Mucosa of gallbladder (tissue), 1 donor: ENCODE measurements around the gene ALOX15B. TPM values are rescaled to one million over a fixed set of nuclear protein-coding genes. Genes with fewer than 3 reads are reported as not detected.

Experiments
- DNase-seq: peaks from one replicate; pipeline ENCODE4 v3.0.0-alpha.2; 2020; ENCODE audit warnings: low spot score
- total RNA-seq: library from RNA; stranded (reverse); gene quantifications from one replicate; pipeline ENCODE4 v1.2.1, GENCODE V29; 2021
- donor health status: DM: no; HTN: no; CAD: no.

The ALOX15B gene, protein sequence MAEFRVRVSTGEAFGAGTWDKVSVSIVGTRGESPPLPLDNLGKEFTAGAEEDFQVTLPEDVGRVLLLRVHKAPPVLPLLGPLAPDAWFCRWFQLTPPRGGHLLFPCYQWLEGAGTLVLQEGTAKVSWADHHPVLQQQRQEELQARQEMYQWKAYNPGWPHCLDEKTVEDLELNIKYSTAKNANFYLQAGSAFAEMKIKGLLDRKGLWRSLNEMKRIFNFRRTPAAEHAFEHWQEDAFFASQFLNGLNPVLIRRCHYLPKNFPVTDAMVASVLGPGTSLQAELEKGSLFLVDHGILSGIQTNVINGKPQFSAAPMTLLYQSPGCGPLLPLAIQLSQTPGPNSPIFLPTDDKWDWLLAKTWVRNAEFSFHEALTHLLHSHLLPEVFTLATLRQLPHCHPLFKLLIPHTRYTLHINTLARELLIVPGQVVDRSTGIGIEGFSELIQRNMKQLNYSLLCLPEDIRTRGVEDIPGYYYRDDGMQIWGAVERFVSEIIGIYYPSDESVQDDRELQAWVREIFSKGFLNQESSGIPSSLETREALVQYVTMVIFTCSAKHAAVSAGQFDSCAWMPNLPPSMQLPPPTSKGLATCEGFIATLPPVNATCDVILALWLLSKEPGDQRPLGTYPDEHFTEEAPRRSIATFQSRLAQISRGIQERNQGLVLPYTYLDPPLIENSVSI
- total RNA-seq = 14.0 TPM

DNA sequence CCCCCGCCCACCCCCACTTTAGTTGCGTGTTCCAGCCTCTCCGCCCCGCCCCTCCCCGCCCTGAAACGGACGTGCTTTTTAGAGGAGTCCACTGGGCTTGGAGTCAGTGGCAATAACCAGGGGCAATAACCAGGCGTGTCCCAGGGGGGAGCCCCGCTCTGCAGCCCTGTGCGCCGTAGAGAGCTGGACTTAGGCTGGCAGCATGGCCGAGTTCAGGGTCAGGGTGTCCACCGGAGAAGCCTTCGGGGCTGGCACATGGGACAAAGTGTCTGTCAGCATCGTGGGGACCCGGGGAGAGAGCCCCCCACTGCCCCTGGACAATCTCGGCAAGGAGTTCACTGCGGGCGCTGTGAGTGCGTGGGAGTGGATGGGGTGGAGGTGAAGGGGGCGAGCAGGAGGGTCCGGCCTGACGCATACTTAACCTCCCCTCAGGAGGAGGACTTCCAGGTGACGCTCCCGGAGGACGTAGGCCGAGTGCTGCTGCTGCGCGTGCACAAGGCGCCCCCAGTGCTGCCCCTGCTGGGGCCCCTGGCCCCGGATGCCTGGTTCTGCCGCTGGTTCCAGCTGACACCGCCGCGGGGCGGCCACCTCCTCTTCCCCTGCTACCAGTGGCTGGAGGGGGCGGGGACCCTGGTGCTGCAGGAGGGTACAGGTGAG lies at the start of gene ALOX15B:
TSS of gene ALOX15B (plus strand) at position 106 of the 657 bp plus-strand sequence. CDS start at position 203, 97 bp downstream.
- DNase-seq = no peak

DNA sequence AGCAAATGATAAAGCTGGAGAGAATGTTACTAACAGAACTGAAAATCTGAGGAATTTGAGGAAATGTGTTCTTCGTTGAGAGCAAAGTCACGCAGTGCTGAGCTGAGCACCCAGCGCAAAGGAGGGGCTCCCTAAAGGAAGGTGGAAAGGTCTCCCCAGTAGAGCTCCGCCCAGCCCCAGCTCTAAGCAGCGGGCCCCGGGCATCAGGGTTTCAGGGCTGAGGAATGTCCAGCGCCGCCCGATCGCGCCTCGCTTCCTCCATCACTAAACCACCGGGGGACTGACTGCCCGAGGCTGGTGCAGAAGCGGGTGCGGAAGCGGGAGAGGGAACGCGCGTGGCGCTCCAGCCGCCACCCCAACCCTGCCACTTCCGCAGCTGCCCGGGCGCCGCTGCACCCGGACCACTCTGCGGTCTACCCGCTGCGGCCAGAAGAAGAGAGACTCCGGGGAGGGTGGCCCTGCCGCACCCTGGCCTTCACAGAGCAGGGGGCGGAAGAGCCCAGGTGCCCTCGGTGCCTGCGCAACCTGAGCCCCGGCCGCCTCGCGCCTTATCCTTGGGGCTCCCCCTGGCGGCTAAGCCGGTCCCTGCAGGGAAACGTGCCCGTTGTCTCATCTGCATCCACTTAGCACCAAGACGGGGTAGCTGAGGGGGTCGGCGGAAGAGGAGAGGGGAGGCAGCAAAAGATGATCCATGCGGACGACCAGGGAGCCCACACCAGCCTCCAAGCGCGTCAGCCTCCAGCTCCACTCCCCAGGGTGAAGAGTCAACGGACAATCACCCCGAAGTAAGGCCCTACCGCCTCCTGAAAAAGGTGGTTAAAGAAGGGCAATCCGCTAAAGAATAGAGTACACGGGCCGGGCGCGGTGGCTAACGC lies 48.8 kb upstream of the ALOX15B start:
- DNase-seq = peak; percentile 89

GRCh38 chr17:7992516-7992915 lies 46.3 kb upstream of the ALOX15B start:
- DNase-seq = no peak

DNA sequence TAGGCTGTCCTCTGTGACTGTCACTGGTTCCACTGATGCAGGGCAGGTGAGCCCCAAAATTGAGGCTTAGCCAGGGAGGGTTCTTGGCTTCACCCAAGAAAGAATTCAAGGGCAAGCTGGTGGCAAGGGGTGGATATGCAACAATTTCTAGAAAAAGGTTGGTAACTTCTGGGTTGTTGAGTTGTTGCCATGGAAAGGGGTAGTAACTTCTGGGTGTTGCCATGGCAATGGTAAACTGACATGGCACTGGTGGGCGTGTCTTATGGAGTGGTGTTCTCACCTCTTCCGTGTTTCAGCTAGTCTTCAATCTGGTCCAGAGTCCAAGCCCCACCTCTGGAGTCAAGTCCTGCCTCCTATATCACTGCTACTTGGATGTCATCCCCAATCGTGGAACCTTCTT lies 45.9 kb upstream of the ALOX15B start:
- DNase-seq = no peak

DNA sequence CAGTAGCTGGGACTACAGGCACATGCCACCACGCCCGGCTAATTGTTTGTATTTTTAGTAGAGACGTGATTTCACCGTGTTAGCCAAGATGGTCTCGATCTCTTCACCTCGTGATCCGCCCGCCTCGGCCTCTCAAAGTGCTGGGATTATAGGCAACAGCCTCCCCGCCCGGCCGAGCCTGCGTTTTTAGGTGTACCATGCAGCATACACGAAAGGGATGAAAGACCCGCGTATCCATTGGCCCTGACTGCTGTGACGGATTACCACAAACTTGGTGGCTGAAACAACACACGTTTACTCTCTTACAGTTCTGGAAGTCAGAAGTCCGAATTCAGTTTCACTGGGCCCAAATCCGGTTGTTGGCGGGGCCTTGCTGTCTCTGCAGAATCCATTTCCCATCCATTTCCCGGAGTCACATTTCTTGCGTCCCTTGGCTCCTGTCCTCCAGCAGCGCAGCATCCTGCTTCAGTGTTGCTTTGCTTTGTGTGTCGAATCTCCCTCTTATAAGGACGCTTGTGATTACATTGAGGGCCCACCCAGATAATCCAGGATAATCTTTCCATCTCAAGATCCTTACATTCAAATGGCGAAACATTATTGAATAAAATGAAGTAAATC lies 44.8 kb upstream of the ALOX15B start:
- no peak for DNase-seq

GRCh38 chr17:7995724-7996123 lies 43.1 kb upstream of the ALOX15B start:
- no peak for DNase-seq

- no peak for DNase-seq
Measured at GRCh38 chr17:7997186-7997585, 41.7 kb upstream of the ALOX15B start.

- DNase-seq = no peak
Measured at GRCh38 chr17:8001976-8002720, 36.7 kb upstream of the ALOX15B start, which contains the start of gene GUCY2D. Gene GUCY2D, plus strand, starts transcription at chr17:8002615. Its CDS starts 433 bp downstream, at chr17:8003048.

DNA sequence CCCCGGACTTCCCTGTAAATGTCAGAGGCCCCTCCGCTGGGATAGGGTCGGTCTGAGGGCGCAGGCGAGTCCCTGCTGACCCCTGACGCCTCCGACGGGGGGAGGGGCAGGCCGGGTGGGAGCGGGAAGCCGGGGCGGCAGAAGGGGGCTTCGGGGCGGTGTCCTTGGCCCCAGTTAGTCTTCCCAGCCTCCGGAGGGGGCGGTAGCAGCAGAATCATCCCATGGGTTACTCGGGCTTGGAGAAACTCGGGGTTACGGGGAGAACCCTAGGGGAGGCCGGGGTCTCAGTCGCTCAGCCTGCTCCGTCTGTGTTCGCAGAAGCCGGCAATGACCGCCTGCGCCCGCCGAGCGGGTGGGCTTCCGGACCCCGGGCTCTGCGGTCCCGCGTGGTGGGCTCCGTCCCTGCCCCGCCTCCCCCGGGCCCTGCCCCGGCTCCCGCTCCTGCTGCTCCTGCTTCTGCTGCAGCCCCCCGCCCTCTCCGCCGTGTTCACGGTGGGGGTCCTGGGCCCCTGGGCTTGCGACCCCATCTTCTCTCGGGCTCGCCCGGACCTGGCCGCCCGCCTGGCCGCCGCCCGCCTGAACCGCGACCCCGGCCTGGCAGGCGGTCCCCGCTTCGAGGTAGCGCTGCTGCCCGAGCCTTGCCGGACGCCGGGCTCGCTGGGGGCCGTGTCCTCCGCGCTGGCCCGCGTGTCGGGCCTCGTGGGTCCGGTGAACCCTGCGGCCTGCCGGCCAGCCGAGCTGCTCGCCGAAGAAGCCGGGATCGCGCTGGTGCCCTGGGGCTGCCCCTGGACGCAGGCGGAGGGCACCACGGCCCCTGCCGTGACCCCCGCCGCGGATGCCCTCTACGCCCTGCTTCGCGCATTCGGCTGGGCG lies 35.9 kb upstream of the ALOX15B start:
- no peak for DNase-seq

DNA sequence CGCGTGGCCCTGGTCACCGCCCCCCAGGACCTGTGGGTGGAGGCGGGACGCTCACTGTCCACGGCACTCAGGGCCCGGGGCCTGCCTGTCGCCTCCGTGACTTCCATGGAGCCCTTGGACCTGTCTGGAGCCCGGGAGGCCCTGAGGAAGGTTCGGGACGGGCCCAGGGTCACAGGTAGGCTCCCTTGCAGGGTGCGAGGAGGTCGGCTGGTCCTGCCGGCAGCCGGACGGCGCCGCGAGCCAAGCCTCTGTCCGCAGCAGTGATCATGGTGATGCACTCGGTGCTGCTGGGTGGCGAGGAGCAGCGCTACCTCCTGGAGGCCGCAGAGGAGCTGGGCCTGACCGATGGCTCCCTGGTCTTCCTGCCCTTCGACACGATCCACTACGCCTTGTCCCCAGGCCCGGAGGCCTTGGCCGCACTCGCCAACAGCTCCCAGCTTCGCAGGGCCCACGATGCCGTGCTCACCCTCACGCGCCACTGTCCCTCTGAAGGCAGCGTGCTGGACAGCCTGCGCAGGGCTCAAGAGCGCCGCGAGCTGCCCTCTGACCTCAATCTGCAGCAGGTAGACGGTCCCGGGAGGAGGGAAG lies 35.2 kb upstream of the ALOX15B start:
- DNase-seq = no peak

DNA sequence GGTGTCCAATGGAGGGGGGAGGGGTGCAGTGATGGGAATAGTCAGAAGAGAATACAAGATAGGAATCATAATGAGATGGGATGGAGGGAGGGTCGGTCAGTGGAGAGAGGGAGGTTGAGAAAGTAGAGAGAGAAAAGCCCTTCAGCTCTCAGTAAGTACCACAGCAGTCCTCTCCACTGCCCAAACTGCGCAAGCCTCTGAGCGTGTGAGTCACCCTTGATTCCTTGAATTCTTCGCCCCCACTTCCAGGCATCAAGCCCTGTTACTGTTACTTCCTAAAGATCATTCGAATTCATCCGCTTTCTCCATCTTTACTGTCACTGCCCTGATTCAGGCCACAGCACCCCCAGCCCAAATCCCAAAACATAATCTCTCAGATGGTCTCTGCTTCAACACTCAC lies 34.0 kb upstream of the ALOX15B start:
- DNase-seq = no peak

- no peak for DNase-seq
Measured at GRCh38 chr17:8005357-8005756, 33.5 kb upstream of the ALOX15B start.

DNA sequence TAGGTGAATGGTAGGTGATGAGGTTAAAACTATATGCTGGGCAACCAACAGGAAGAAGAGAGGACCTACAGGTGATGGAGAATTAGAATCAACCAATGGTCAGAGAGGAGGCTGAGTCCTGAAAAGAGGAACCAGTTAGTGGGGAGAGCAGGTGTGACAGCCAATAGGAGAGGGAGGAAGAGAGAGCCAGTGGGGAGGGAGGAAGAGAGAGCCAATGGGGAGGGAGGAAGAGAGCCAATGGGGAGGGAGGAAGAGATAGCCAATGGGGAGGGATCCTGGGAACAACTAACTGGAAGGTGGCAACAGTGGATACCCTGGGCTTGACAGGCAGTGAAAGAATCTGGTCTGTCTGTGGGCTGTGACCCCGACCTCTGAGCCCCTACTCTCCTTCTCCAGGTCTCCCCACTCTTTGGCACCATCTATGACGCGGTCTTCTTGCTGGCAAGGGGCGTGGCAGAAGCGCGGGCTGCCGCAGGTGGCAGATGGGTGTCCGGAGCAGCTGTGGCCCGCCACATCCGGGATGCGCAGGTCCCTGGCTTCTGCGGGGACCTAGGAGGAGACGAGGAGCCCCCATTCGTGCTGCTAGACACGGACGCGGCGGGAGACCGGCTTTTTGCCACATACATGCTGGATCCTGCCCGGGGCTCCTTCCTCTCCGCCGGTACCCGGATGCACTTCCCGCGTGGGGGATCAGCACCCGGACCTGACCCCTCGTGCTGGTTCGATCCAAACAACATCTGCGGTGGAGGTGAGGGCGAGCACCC lies 32.7 kb upstream of the ALOX15B start:
- DNase-seq = no peak

DNA sequence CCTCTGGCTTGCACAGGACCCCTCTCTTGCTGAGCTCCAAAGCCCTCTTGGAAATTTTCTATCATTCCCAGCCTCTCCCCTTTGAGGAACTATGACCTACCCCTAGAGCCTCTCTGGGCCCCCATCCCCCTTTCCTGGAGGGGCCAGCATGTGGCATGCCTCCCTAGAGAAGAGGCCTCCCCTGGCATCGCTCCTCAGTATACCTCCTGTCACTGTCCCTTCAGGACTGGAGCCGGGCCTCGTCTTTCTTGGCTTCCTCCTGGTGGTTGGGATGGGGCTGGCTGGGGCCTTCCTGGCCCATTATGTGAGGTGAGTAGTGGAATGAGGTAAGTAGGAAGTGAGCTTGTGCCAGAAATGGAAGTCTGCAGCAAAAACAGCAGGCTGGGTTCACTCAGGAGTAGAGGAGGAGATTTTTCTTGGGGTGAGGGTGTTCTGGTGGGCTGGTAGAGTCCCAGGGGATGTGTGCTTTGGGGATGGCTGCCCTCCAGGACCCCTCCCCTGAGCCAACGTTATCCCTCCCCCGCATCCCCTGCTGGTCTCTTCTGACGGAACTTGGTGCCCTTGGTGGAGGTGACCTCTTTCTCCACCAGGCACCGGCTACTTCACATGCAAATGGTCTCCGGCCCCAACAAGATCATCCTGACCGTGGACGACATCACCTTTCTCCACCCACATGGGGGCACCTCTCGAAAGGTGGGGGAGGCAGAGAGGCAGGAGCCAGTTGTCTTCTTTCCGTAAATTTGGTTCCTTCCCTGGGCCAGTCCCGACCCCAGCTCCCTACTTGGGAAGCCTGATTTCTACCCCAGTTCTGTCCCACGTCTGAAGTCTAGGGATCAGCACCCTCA lies 31.8 kb upstream of the ALOX15B start:
- no peak for DNase-seq

DNA sequence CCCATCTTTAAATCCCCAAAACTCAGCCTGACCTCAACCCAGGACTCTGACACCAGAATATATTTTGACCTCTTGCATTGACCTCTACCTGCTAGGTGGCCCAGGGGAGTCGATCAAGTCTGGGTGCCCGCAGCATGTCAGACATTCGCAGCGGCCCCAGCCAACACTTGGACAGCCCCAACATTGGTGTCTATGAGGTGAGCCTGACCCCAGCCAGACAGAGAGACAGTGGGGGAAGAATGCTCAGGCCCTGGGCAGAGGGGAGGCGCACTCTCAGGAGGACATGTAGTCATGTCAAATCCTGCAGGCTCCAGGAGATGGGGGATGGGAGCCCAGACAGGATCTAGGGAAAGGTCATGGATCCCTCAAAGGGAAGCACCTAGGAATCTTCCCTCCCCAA lies 31.0 kb upstream of the ALOX15B start:
- no peak for DNase-seq

- no peak for DNase-seq
Measured at GRCh38 chr17:8012045-8012580, 26.7 kb upstream of the ALOX15B start.

DNA sequence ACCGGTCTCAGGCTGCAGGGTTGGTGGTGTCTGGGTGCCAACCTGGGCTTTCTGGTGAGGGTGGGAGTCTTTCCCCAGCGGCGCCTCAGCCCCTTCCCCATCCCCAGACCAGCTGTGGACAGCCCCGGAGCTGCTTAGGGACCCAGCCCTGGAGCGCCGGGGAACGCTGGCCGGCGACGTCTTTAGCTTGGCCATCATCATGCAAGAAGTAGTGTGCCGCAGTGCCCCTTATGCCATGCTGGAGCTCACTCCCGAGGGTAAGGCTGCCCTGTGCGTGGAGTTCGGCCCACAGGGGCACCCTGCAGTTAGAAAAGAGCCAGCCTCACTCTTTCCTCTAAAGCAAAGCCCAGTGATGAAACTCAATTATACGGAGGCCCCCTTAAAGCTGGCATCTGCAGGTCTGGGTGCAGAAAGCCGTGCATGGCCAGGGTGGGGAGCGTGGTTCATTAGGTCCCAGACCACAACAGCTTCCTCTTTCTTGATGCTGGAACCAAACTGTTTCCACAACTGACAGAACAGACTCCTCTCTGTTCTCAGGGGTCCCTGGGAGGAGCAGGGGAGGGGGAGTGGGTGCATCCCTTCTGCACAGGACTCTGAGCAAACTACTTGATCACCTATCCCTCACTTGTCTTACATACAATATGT lies 25.7 kb upstream of the ALOX15B start:
- DNase-seq = no peak
